ENCODE results near the gene LAPTM4A. TPM values are rescaled to one million over a fixed set of nuclear protein-coding genes. Genes with fewer than 3 reads are reported as not detected.
A peak's percentile ranks its signal among the peaks of the same experiment; 100 is the strongest.

Gene LAPTM4A
- polyA plus RNA-seq, 1 donor (not counting 4 experiments of a cell fraction or from before 2014, with no cell fraction given) = 509 TPM

- Histone ChIP-seq H3K4me1 (ENCODE audit: control insufficient read depth, extremely low read depth, insufficient read depth, low read length) (peaks cover 2% of the 10 kb centered on the region), H3K36me3 (ENCODE audit: control insufficient read depth in 2 of 2, extremely low read depth in 1 of 2, insufficient read depth in 2 of 2, low read length in 2 of 2) (no peaks in the 10 kb centered on the region), H4K20me1 (ENCODE audit: control insufficient read depth, extremely low read depth, insufficient read depth, low read length) (no peaks in the 10 kb centered on the region), H3K9me3 (ENCODE audit: control insufficient read depth, low read depth, low read length) (no peaks in the 10 kb centered on the region), H2AFZ (ENCODE audit: control insufficient read depth, low read length) (no peak overlapping the region), H3K27me3 (ENCODE audit: control insufficient read depth, extremely low read depth, insufficient read depth, low read length) (no peaks in the 10 kb centered on the region), H3K27ac (ENCODE audit: control insufficient read depth, insufficient read depth, low read length) (no peak overlapping the region), H3K79me2 (ENCODE audit: control insufficient read depth, insufficient read depth, low read length) (no peaks in the 10 kb centered on the region), H3K4me3 (ENCODE audit: control insufficient read depth in 2 of 3, extremely low read depth in 1 of 3, insufficient read depth in 2 of 3, low read depth in 1 of 3, low read length in 3 of 3) (no peak overlapping the region), H3K9ac (ENCODE audit: control insufficient read depth, extremely low read depth, insufficient read depth, low read length) (no peak overlapping the region), H3K9me1 (ENCODE audit: control insufficient read depth, extremely low read depth, insufficient read depth, low read length) (no peaks in the 10 kb centered on the region), H3K4me2 (ENCODE audit: control insufficient read depth, extremely low read depth, insufficient read depth, low read depth, low read length) (no peak overlapping the region)
- FAIRE-seq (no peak), DNase-seq (ENCODE audit: low read depth, low spot score) (no peak)
- dilution Hi-C loops (cut with MboI; ENCODE audit: extremely low pct_ligation_motif_present, low sequenced_read_pairs) = no loop called here
- no peak for TF ChIP-seq CTCF (optimal IDR thresholded peaks at IDR 0.05 in 1 of 3, IDR thresholded peaks at IDR 0.05 in 1 of 3, conservative IDR thresholded peaks at IDR 0.05 in 1 of 3; ENCODE audit: extremely low read depth in 1 of 3, insufficient read depth in 2 of 3, low read length in 3 of 3)
- TF ChIP-seq EZH2 (IDR thresholded peaks at IDR 0.05; ENCODE audit: low read length) = no peak
These were observed 46.3 kb downstream of the LAPTM4A start for GRCh38 chr2:20005067-20005627.

- Histone ChIP-seq H3K9me1 (ENCODE audit: control insufficient read depth, extremely low read depth, insufficient read depth, low read length) (no peaks in the 10 kb centered on the region), H3K4me2 (ENCODE audit: control insufficient read depth, extremely low read depth, insufficient read depth, low read depth, low read length) (no peak overlapping the region), H2AFZ (ENCODE audit: control insufficient read depth, low read length) (no peak overlapping the region), H3K27me3 (ENCODE audit: control insufficient read depth, extremely low read depth, insufficient read depth, low read length) (no peaks in the 10 kb centered on the region), H3K4me3 (ENCODE audit: control insufficient read depth in 2 of 3, extremely low read depth in 1 of 3, insufficient read depth in 2 of 3, low read depth in 1 of 3, low read length in 3 of 3) (no peak overlapping the region), H3K9me3 (ENCODE audit: control insufficient read depth, low read depth, low read length) (no peaks in the 10 kb centered on the region), H4K20me1 (ENCODE audit: control insufficient read depth, extremely low read depth, insufficient read depth, low read length) (no peaks in the 10 kb centered on the region), H3K36me3 (ENCODE audit: control insufficient read depth in 2 of 2, extremely low read depth in 1 of 2, insufficient read depth in 2 of 2, low read length in 2 of 2) (no peaks in the 10 kb centered on the region), H3K4me1 (ENCODE audit: control insufficient read depth, extremely low read depth, insufficient read depth, low read length) (peaks cover 2% of the 10 kb centered on the region), H3K27ac (ENCODE audit: control insufficient read depth, insufficient read depth, low read length) (no peak overlapping the region), H3K79me2 (ENCODE audit: control insufficient read depth, insufficient read depth, low read length) (no peaks in the 10 kb centered on the region), H3K9ac (ENCODE audit: control insufficient read depth, extremely low read depth, insufficient read depth, low read length) (no peak overlapping the region)
- FAIRE-seq (no peak), DNase-seq (ENCODE audit: low read depth, low spot score) (peak; percentile 23)
- dilution Hi-C loops (cut with MboI; ENCODE audit: extremely low pct_ligation_motif_present, low sequenced_read_pairs) = no loop called here
- TF ChIP-seq EZH2 (IDR thresholded peaks at IDR 0.05; ENCODE audit: low read length) = no peak
- no peak for TF ChIP-seq CTCF (optimal IDR thresholded peaks at IDR 0.05 in 1 of 3, IDR thresholded peaks at IDR 0.05 in 1 of 3, conservative IDR thresholded peaks at IDR 0.05 in 1 of 3; ENCODE audit: extremely low read depth in 1 of 3, insufficient read depth in 2 of 3, low read length in 3 of 3)
These were observed 50.0 kb downstream of the LAPTM4A start for GRCh38 chr2:20001361-20001863.

Data from keratinocyte (primary cell).